MM.1S (cell line): ENCODE data around the gene RTF1.

ENCODE experiments used
- EZH2 ChIP-seq: fragments of 300-600 bp; sonication (generic); optimal IDR thresholded peaks from 2 replicates; pipeline ENCODE3; 2017; ENCODE audit warnings: low read depth, mild to moderate bottlenecking, antibody characterized with exemption, low read length, mixed read lengths
- EZH2phosphoT487 ChIP-seq: fragments of 300-600 bp; sonication (generic); IDR thresholded peaks from 2 replicates; pipeline ENCODE4 v1.6.1; 2018; ENCODE audit warnings: antibody characterized with exemption, low read length
- TF ChIP-seq, protein P1 (sequence below): fragments of 300-600 bp; sonication (generic); IDR thresholded peaks from 2 replicates; pipeline ENCODE4 v1.5.1; 2016; ENCODE audit warnings: antibody characterized with exemption, low read length, mixed read lengths

DNA sequence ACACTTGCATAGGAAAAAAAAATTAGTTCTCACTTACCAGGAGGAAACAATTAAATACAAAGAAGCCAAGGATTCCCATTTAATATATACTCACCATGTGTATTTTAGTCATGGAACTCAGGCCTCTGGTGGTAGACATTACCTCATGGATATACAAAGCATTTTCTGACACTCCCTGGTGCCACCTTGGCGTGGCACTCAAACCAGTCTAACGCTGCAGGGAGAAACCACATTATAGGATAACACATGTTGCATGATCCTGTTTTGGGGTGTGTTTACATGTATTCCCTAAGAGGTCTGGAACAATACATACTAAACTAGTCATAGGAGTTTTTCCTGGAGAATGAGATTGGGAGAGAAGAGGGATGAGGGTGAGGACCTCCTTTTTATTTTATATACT is 5.9 kb upstream of the RTF1 start:
- TF ChIP-seq EZH2phosphoT487, result no peak
- TF ChIP-seq, protein P1, sequence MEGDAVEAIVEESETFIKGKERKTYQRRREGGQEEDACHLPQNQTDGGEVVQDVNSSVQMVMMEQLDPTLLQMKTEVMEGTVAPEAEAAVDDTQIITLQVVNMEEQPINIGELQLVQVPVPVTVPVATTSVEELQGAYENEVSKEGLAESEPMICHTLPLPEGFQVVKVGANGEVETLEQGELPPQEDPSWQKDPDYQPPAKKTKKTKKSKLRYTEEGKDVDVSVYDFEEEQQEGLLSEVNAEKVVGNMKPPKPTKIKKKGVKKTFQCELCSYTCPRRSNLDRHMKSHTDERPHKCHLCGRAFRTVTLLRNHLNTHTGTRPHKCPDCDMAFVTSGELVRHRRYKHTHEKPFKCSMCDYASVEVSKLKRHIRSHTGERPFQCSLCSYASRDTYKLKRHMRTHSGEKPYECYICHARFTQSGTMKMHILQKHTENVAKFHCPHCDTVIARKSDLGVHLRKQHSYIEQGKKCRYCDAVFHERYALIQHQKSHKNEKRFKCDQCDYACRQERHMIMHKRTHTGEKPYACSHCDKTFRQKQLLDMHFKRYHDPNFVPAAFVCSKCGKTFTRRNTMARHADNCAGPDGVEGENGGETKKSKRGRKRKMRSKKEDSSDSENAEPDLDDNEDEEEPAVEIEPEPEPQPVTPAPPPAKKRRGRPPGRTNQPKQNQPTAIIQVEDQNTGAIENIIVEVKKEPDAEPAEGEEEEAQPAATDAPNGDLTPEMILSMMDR, result no peak
- no peak for TF ChIP-seq EZH2
